HG03565 (cell line): ENCODE measurements around the gene DOK1.
A peak's percentile ranks its signal among the peaks of the same experiment; 100 is the strongest.

Experiments used
- ATAC-seq: cut with Tn5 transposase; IDR thresholded peaks from one replicate; pipeline ENCODE4 v1.9.1; 2021; ENCODE audit warnings: mild to moderate bottlenecking, moderate library complexity; ENCODE audit not compliant: unreplicated experiment

DOK1 gene

GRCh38 chr2:74566754-74567085, 12.2 kb downstream of the DOK1 start:
- ATAC-seq, result no peak

DNA sequence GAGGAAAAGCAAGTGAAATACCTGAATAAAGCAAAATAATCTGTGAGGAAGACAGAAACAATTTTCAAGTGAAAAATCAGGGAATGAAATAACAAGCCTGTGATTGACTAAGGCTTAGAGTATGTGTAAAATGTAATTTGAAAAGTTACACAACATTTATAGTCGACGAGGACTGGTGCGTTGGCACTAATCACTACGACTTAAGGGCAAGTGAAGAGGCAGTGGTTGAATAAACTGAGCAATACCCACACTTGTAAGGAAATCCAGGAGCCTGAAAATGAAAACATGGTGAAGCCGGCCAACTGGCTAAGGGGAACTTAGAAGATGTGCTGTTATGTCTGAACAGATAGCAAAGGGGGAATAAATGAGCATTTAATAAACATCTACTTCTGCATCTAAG, 13.4 kb downstream of the DOK1 start:
- ATAC-seq, result no peak

DNA sequence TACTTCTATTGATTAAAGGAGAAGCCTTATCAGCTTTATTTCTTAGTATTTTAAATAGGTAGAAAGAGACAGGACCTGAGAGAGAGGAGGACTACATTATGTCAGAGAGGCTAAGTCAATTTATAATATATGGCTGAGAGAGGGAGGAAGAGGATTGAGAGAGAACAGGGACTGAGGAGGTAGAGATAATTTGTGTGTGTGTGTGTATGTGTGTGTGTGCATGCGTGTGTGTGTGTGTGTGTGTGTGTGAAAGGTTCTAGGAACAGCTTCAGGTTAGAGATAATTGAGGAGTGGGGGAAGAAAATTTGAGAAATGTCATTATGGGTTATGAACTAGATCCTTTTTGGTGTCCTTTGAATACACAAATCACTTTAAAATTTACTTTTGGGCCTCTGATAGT, 15.2 kb downstream of the DOK1 start:
- no peak for ATAC-seq

DNA sequence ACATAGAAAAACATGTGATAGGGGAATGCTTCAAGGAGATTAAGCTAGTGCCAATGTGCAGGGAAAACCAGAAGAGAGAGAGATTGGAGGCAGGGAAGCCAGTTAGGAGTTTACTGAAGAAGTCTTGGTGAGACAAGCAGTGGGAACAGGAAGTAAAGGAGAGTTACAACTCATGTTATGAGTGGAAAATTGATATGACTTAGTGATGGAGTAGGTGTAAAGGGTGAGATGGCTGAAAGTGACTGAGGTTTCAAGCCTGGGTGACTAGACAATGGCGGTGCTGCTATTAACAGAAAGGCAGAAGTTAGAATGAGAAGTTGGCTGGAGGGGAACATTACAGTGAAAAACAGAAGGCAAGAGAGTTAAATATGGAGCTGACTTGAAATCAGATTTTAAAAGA, 16.5 kb downstream of the DOK1 start:
- peak; percentile 69 for ATAC-seq

GRCh38 chr2:74572178-74572925, 17.8 kb downstream of the DOK1 start:
- ATAC-seq, result no peak

- ATAC-seq, result peak; percentile 32
Measured at GRCh38 chr2:74573747-74574562, 19.4 kb downstream of the DOK1 start.

- ATAC-seq, result no peak
Measured at GRCh38 chr2:74575320-74575719, 20.8 kb downstream of the DOK1 start.

DNA sequence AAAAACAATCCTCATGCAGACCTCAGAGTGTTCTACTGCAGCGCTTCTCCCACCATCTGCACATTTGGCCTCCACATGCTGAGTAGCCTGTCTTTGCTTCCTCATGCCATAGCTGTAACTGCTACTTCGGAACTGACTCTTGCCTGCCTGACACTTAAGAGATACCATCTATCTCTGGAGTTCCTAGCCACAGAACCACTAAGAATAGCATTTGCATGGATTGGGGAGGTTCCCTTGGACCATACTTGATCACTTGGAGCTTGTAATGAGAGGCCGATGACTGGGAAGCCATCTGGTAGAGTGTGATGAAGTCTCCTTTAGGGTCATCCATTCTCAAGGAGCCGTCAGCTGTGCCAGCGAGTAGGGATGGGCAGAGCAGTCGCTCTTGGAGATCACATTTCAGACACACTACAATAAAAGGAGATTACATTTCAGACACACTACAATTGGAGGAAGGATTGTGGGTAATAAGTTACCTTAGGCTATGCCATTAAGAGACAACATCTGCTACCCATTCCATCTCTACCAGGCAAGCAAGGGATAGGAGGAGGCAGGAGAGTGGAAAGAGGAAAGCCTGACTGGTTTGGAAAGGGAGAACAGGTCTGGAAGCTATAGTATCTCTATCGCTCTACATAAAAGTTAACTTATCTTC, 21.8 kb downstream of the DOK1 start:
- no peak for ATAC-seq

- no peak for ATAC-seq
Measured at GRCh38 chr2:74576863-74577229, 22.3 kb downstream of the DOK1 start.

DNA sequence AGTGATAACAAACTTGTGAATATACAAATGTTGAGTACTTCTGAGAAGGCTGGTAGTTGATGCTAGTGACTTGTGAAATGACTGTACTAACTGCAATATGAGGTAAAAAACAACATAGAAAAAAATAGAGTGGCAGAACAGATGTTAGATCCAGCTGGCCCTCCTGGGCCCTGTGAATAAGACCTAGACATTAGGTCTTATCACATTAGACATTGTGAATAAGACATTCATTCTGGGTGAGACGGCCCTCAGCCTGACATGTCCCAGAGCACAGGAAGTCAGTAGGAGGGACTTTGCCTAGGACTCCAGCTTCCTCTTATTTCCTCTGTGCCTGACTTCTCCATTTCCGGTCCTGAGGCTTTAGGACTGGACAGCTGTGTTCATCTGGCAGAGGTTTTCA, 22.9 kb downstream of the DOK1 start:
- no peak for ATAC-seq

DNA sequence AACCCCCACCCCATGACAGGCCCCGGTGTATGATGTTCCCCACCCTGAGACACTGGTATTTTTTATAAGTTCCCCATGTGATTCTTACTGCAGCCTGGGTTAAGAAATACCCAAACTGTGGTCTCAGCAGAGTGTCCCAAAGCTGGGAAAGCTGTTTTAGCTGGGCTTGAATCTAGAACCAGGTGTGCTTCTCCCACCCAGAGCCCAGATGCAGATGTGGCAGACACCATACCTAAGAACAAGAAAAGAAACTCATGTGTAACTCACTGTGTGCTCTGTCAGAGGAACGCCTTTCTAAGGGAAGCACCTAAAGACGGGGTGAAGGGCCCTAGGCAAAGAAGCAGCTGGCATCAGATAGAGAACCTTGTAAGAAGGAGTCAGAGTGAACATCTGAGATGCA, 23.9 kb downstream of the DOK1 start:
- ATAC-seq, result no peak

- no peak for ATAC-seq
Measured at GRCh38 chr2:74581463-74581862, 26.9 kb downstream of the DOK1 start.

GRCh38 chr2:74582184-74582583, 27.7 kb downstream of the DOK1 start:
- no peak for ATAC-seq

- no peak for ATAC-seq
Measured at GRCh38 chr2:74583504-74583903, 29.0 kb downstream of the DOK1 start.

DNA sequence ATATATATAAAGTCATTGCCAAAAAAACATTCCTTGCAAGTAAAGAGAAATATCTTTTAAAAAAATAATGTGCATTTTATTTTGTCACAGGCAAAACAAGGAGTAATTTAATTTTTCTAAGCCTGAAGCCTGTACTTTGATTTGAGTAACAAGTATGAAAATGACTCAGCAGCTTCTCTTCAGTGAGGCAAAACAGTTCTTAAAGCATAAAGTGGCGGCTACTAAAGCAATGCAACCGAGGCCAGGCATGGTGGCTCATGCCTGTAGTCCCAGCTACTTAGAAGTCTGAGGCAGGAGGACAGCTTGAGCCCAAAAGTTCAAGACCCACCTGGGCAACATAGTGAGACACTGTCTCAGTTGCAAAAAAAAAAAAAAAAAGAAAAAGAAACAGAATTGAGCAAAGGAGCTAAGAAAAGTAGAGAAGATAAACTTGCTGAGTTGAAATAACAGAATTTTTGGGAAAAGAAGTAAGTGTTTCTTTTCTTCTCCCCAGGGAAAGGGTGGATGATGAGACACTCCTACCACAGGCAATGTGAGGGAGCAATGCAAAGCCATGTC, 29.6 kb downstream of the DOK1 start:
- ATAC-seq, result no peak

GRCh38 chr2:74585406-74586185, 31.1 kb downstream of the DOK1 start:
- ATAC-seq, result no peak

DNA sequence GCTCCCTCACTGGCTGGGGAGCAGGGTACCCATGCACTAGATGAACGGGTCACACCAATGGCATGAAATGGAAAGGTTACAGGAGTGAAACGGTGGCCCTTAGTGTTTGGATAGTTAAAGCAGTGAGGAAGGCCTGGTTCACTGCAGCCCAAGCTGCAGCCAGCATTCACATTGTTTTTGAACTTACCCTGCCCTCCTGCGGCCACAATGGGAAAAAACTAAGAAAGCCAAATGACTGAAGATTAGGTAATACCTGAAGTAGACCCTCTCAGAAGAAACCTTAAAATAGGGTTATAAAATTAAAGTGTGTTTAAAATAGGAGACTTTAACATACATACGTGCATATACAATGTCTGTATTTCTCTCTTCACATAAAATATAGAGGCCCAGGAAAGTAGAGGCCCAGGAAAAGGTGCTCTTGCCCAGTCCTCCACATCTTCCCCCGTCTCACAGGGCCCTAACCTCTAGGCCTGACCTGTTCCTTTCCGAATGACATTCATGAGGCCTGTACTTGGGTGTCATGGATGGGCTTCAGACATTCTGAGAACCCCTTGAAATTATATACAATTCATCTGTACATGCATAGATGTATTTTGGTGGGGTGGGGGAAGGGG, 33.3 kb downstream of the DOK1 start:
- ATAC-seq, result no peak

DNA sequence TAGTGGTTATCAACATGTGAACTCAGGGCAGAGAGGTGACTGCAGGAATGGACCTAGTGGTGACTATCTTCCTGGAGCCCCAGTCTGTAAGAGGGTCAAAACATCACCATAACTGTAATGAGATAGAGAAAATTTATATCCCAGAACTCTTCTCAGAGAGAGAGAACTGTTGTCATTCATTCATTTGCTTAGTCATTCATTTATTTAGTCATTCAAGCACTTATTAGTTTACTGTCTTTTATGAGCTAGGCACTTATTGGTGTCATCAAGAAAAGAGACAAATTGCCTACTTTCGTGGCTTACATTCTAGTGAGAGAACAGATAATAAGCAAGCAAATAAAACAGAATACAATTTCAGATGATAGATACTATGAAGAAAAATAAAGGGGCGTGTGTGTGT, 34.1 kb downstream of the DOK1 start:
- no peak for ATAC-seq

- ATAC-seq, result no peak
Measured at GRCh38 chr2:74593826-74594772, 39.6 kb downstream of the DOK1 start.
